Muscle of arm (tissue), 12 donors: Measurements from ENCODE around the gene RPS2. TPM values are rescaled to one million over a fixed set of nuclear protein-coding genes. Genes with fewer than 3 reads are reported as not detected.
"Not testable (repeated sequence)": the region's sequence is repeated elsewhere in the genome, so short reads cannot be mapped to it uniquely, and the experiment has no call there.

Experiments
- DNase-seq: peaks from one replicate; pipeline ENCODE4 v3.0.0-alpha.2; 2013
- polyA plus RNA-seq, 12 donors: library from polyadenylated mRNA; unstranded; fragments of 120-200 nt; gene quantifications; one replicate each; pipeline ENCODE4 v1.2.1, GENCODE V29; 2013; ENCODE audit not compliant: insufficient read length in 12 of 12

Gene RPS2
- polyA plus RNA-seq, 12 donors: 2,162 to 3,862 (median 3,028) TPM

GRCh38 chr16:1926271-1926670 is 38.4 kb downstream of the RPS2 start:
- no peak for DNase-seq

- no peak for DNase-seq
Observed at GRCh38 chr16:1924095-1924494, 40.5 kb downstream of the RPS2 start.

GRCh38 chr16:1923299-1924034 is 41.2 kb downstream of the RPS2 start:
- DNase-seq: no peak

GRCh38 chr16:1922357-1922756 is 42.3 kb downstream of the RPS2 start:
- no peak for DNase-seq

- no peak for DNase-seq
Observed at GRCh38 chr16:1920727-1921171, 43.9 kb downstream of the RPS2 start.

- DNase-seq: not testable (repeated sequence)
Observed at GRCh38 chr16:1920122-1920521, 44.5 kb downstream of the RPS2 start.

GRCh38 chr16:1919327-1919998 is 45.2 kb downstream of the RPS2 start:
- DNase-seq: no peak

GRCh38 chr16:1918351-1919326 is 46.0 kb downstream of the RPS2 start, which contains the start of gene HS3ST6:
HS3ST6 (minus strand) TSS chr16:1918415; CDS start chr16:1918323, 92 bp downstream.
- no peak for DNase-seq

GRCh38 chr16:1917665-1918350 is 46.8 kb downstream of the RPS2 start:
- DNase-seq: no peak

- DNase-seq: no peak
Observed at GRCh38 chr16:1917056-1917664, 47.5 kb downstream of the RPS2 start.

- no peak for DNase-seq
Observed at GRCh38 chr16:1916640-1916990, 48.0 kb downstream of the RPS2 start.

GRCh38 chr16:1915732-1916639 is 48.6 kb downstream of the RPS2 start:
- DNase-seq: no peak

- no peak for DNase-seq
Observed at GRCh38 chr16:1914988-1915387, 49.6 kb downstream of the RPS2 start.

- no peak for DNase-seq
Observed at GRCh38 chr16:1914084-1914608, 50.5 kb downstream of the RPS2 start.

- DNase-seq: no peak
Observed at GRCh38 chr16:1913327-1914083, 51.1 kb downstream of the RPS2 start.

- no peak for DNase-seq
Observed at GRCh38 chr16:1912215-1912543, 52.4 kb downstream of the RPS2 start.
